ENCODE measurements around the gene MRM2.

The MRM2 gene

GRCh38 chr7:2227699-2228098 lies 14.3 kb downstream of the MRM2 start:
- ChIA-PET POLR2A (no interaction called here), CTCF (interaction anchor here (0.6 kb wide), 2 partner anchors 559 to 1884 kb away, joined by 3 read pairs; no protein-coding TSS in a partner anchor)
- no peak overlapping the region for H3K27ac ChIP-seq (ENCODE audit: extremely low read depth, low read depth, low read length)
- H3K9me3 ChIP-seq (ENCODE audit: control insufficient read depth, insufficient read depth, low read depth, low read length) = no peaks in the 10 kb centered on the region
- H3K4me1 ChIP-seq (ENCODE audit: control insufficient read depth, insufficient read depth, low read length) = peaks cover 2% of the 10 kb centered on the region; the same call in 1 of the 2 replicates
- TF ChIP-seq ZNF654 (tag by site-specific recombination; IDR thresholded peaks at IDR 0.05; ENCODE audit: low read depth) (no peak), ZNF529 (tag by site-specific recombination; IDR thresholded peaks at IDR 0.05; ENCODE audit: insufficient replicate concordance) (no peak), ZNF580 (tag by site-specific recombination; IDR thresholded peaks at IDR 0.05) (no peak), ZNF785 (tag by site-specific recombination; IDR thresholded peaks at IDR 0.05) (no peak), HIC1 (tag by site-specific recombination; IDR thresholded peaks at IDR 0.05) (no peak), ZNF354C (tag by site-specific recombination; IDR thresholded peaks at IDR 0.05; ENCODE audit: borderline replicate concordance, low read depth) (no peak), HOXD13 (CRISPR knock-in tag; IDR thresholded peaks at IDR 0.05; ENCODE audit: borderline replicate concordance) (no peak), ZNF76 (tag by site-specific recombination; IDR thresholded peaks at IDR 0.05; ENCODE audit: borderline replicate concordance, low read depth) (no peak), WT1 (tag by site-specific recombination; IDR thresholded peaks at IDR 0.05) (no peak), KLF17 (tag by site-specific recombination; IDR thresholded peaks at IDR 0.05) (no peak), ZNF302 (tag by site-specific recombination; IDR thresholded peaks at IDR 0.05; ENCODE audit: low read depth) (no peak), ZSCAN4 (tag by site-specific recombination; IDR thresholded peaks at IDR 0.05) (no peak), ZBTB20 (tag by site-specific recombination; IDR thresholded peaks at IDR 0.05) (no peak), ZNF610 (tag by site-specific recombination; IDR thresholded peaks at IDR 0.05; ENCODE audit: borderline replicate concordance) (no peak), ZNF24 (tag by site-specific recombination; IDR thresholded peaks at IDR 0.05) (no peak)
- peaks cover 7 to 77% of the 10 kb centered on the region in 2 experiments for H3K36me3 ChIP-seq (ENCODE audit: control insufficient read depth in 2 of 2, insufficient read depth in 1 of 2, low read length in 2 of 2)
- H3K4me3 ChIP-seq (ENCODE audit: low read depth, low read length) = no peak overlapping the region

- ChIA-PET CTCF (no interaction called here), POLR2A (no interaction called here)
- no peak overlapping the region for H3K4me3 ChIP-seq (ENCODE audit: low read depth, low read length)
- peaks cover 11 to 92% of the 10 kb centered on the region in 2 experiments for H3K36me3 ChIP-seq (ENCODE audit: control insufficient read depth in 2 of 2, insufficient read depth in 1 of 2, low read length in 2 of 2)
- no peak overlapping the region for H3K27ac ChIP-seq (ENCODE audit: extremely low read depth, low read depth, low read length)
- H3K9me3 ChIP-seq (ENCODE audit: control insufficient read depth, insufficient read depth, low read depth, low read length) = no peaks in the 10 kb centered on the region
- H3K4me1 ChIP-seq (ENCODE audit: control insufficient read depth, insufficient read depth, low read length) = no peaks in the 10 kb centered on the region
- no peak for TF ChIP-seq ZNF639 (tag by site-specific recombination; IDR thresholded peaks at IDR 0.05)
- TF ChIP-seq ZBTB8A (tag by site-specific recombination; IDR thresholded peaks at IDR 0.05) = no peak
- no peak for TF ChIP-seq KLF8 (tag by site-specific recombination; IDR thresholded peaks at IDR 0.05)
- no peak for TF ChIP-seq ZBTB44 (tag by site-specific recombination; IDR thresholded peaks at IDR 0.05)
- TF ChIP-seq ZNF837 (tag by site-specific recombination; IDR thresholded peaks at IDR 0.05) = no peak
- TF ChIP-seq ZFP3 (tag by site-specific recombination; IDR thresholded peaks at IDR 0.05; ENCODE audit: low read depth) = no peak
- no peak for TF ChIP-seq ZNF138 (tag by site-specific recombination; IDR thresholded peaks at IDR 0.05; ENCODE audit: borderline replicate concordance)
- TF ChIP-seq YY1 (tag by site-specific recombination; IDR thresholded peaks at IDR 0.05) = no peak
- TF ChIP-seq ZFP69B (tag by site-specific recombination; IDR thresholded peaks at IDR 0.05) = no peak
- no peak for TF ChIP-seq BCL11B (tag by site-specific recombination; IDR thresholded peaks at IDR 0.05; ENCODE audit: low read depth)
- no peak for TF ChIP-seq ZNF239 (tag by site-specific recombination; IDR thresholded peaks at IDR 0.05)
- TF ChIP-seq ZNF274 (IDR thresholded peaks at IDR 0.05; ENCODE audit: low read length) = no peak
- TF ChIP-seq ZNF274 (tag by site-specific recombination; IDR thresholded peaks at IDR 0.05; ENCODE audit: borderline replicate concordance) = no peak
Observed at GRCh38 chr7:2225830-2226229, 16.2 kb downstream of the MRM2 start.
